ENCODE results near the gene BCAS4. TPM values are rescaled to one million over a fixed set of nuclear protein-coding genes. Genes with fewer than 3 reads are reported as not detected.
A peak's percentile ranks its signal among the peaks of the same experiment; 100 is the strongest.

Gene BCAS4
- total RNA-seq, 3 donors from 2014 or later: 6.6 to 22.2 (median 10.5) TPM

DNA sequence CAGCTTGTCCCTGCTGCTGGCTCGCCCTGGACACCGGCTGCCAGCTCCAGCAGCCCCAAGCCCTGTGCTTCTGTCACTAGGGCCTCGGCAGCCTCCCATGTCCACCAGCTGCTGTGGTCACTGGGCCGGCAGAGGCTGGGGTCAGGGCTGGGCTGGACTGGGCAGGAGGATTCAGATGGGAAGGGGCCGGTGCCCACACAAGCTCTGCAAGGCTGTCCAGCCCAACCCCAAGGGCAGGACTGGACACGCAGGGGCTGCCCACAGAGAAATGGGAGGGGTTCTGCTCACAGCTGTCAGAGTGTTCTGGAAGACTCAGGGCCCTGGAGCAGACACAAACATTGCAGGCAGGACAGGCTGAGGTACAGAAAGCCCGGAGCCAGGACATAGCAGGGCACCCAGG, 70.7 kb downstream of the BCAS4 start:
- Histone ChIP-seq H3K4me1 (no peaks in the 10 kb centered on the region), H3K36me3 (no peaks in the 10 kb centered on the region), H3K9me3 (no peaks in the 10 kb centered on the region), H3K4me3 (no peak overlapping the region), H3K27ac (peak overlapping the region in 1 of 2 donors; percentile 55), H3K27me3 (no peaks in the 10 kb centered on the region)
- DNase-seq (ENCODE audit: low spot score in 2 of 2): no peak
- TF ChIP-seq POLR2A (IDR thresholded peaks at IDR 0.05): no peak
- TF ChIP-seq POLR2AphosphoS5 (IDR thresholded peaks at IDR 0.05): no peak
- no peak for TF ChIP-seq CTCF (IDR thresholded peaks at IDR 0.05)
- intact Hi-C loops (cut with DNase I; ENCODE audit: low total_unique reads): no loop called here

DNA sequence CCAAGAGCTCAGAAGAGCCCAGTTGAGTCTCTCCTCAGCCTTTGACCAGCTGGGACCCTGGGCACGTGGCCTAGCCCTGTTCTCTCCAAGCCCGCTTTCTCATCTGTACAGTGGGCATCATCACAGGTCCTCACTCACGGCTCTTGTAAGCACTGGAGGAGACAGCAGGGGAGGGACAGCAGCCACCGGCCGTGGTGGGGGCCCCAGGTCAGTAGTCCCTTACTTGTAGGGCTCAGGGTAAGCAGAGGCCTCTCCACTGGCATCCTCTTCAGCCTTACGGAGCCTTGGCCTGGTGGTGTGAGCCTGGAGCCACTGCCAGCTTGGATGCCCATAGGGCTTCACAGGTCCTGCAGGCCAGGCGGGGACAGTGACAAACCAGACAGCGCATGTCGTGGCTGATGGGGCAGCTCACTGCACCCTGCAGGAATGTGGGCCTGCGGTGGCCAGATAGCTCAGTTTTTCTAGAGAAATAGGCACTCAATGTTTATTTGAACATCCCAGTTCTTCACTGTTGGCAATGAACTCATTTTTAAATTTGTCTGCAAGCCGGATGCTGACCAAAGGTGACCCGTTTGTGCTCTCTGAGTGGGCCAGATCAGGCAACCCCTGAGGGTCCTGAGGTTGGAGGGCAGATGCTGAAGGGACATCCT, 71.3 kb downstream of the BCAS4 start:
- no peak for TF ChIP-seq CTCF (IDR thresholded peaks at IDR 0.05)
- no peak for TF ChIP-seq POLR2A (IDR thresholded peaks at IDR 0.05)
- TF ChIP-seq POLR2AphosphoS5 (IDR thresholded peaks at IDR 0.05): no peak
- Histone ChIP-seq H3K27ac (peak overlapping the region in 1 of 2 donors; percentile 55), H3K4me3 (no peak overlapping the region), H3K27me3 (no peaks in the 10 kb centered on the region), H3K4me1 (no peaks in the 10 kb centered on the region), H3K9me3 (no peaks in the 10 kb centered on the region), H3K36me3 (no peaks in the 10 kb centered on the region)
- intact Hi-C loops (cut with DNase I; ENCODE audit: low total_unique reads): no loop called here
- DNase-seq (ENCODE audit: low spot score in 2 of 2): no peak

- Histone ChIP-seq H3K4me3 (no peak overlapping the region), H3K4me1 (no peaks in the 10 kb centered on the region), H3K27me3 (no peaks in the 10 kb centered on the region), H3K36me3 (no peaks in the 10 kb centered on the region), H3K27ac (no peak overlapping the region), H3K9me3 (no peaks in the 10 kb centered on the region)
- intact Hi-C loops (cut with DNase I; ENCODE audit: low total_unique reads): no loop called here
- TF ChIP-seq POLR2AphosphoS5 (IDR thresholded peaks at IDR 0.05): no peak
- no peak for TF ChIP-seq CTCF (IDR thresholded peaks at IDR 0.05)
- TF ChIP-seq POLR2A (IDR thresholded peaks at IDR 0.05): no peak
- DNase-seq (ENCODE audit: low spot score in 2 of 2): no peak
Measured at GRCh38 chr20:50866831-50867230, 72.0 kb downstream of the BCAS4 start.

GRCh38 chr20:50867805-50868204, 72.9 kb downstream of the BCAS4 start:
- H3K4me3 ChIP-seq: no peak overlapping the region
- H3K36me3 ChIP-seq: no peaks in the 10 kb centered on the region
- TF ChIP-seq POLR2A (IDR thresholded peaks at IDR 0.05) (no peak), POLR2AphosphoS5 (IDR thresholded peaks at IDR 0.05) (no peak), CTCF (IDR thresholded peaks at IDR 0.05) (no peak)
- no peaks in the 10 kb centered on the region for H3K4me1 ChIP-seq
- H3K9me3 ChIP-seq: no peaks in the 10 kb centered on the region
- H3K27ac ChIP-seq: no peak overlapping the region
- DNase-seq (ENCODE audit: low spot score in 2 of 2): no peak
- H3K27me3 ChIP-seq: no peaks in the 10 kb centered on the region
- intact Hi-C loops (cut with DNase I; ENCODE audit: low total_unique reads): no loop called here

GRCh38 chr20:50868509-50869495, 73.9 kb downstream of the BCAS4 start:
- TF ChIP-seq POLR2AphosphoS5 (IDR thresholded peaks at IDR 0.05) (no peak), CTCF (IDR thresholded peaks at IDR 0.05) (no peak), POLR2A (IDR thresholded peaks at IDR 0.05) (no peak)
- H3K4me1 ChIP-seq: no peaks in the 10 kb centered on the region
- no peak overlapping the region for H3K27ac ChIP-seq
- H3K9me3 ChIP-seq: no peaks in the 10 kb centered on the region
- no peaks in the 10 kb centered on the region for H3K36me3 ChIP-seq
- no peak overlapping the region for H3K4me3 ChIP-seq
- no peak for DNase-seq (ENCODE audit: low spot score in 2 of 2)
- intact Hi-C loops (cut with DNase I; ENCODE audit: low total_unique reads): no loop called here
- no peaks in the 10 kb centered on the region for H3K27me3 ChIP-seq

All from breast epithelium (tissue), 4 donors.